Measurements from ENCODE around the gene DPPA2. TPM values are rescaled to one million over a fixed set of nuclear protein-coding genes. Genes with fewer than 3 reads are reported as not detected.

The DPPA2 gene
- total and polyA plus RNA-seq, 9 donors, result 0.15 TPM; not detected in 8

DNA sequence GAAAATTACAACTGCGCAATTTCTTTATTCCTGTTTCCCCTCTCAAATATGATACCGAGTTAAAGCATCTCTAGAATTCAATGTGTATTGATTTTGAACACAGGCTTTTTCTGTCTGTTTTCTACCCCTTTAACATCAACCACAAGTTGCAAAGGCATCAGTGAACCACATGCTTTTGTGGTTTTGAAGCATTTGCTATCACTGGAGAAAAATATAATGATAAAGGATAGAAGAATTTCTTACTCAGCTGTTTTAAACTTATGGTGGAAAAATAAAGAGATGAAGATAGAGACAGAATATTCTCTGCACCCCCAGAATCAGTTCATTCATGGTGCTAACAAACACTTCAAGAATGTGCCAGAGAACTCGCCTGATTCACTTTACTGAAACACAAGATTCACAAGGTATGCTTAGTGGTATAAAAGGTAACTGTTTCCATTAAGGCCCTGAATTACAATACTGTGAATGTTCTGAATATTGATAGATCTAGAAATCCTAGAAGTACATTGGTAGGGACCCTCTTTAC is 30.5 kb upstream of the DPPA2 start:
- DNase-seq, result no peak
- H3K4me1 ChIP-seq (ENCODE audit: control insufficient read depth, insufficient read depth, low read length), result no peaks in the 10 kb centered on the region
- no CpG with 5 or more reads among the region's 3 CpGs for WGBS (ENCODE audit: insufficient coverage)
- H3K27me3 ChIP-seq (ENCODE audit: control insufficient read depth, insufficient read depth, low read length), result no peaks in the 10 kb centered on the region
- H3K27ac ChIP-seq (ENCODE audit: low read length), result no peak overlapping the region
- no peaks in the 10 kb centered on the region for H3K36me3 ChIP-seq (ENCODE audit: control insufficient read depth, insufficient read depth, low read length)
- H3K9me3 ChIP-seq (replicated peaks; ENCODE audit: control insufficient read depth, low read depth, low read length), result no peaks in the 10 kb centered on the region
- H3K4me3 ChIP-seq (ENCODE audit: low read length), result no peak overlapping the region

DNA sequence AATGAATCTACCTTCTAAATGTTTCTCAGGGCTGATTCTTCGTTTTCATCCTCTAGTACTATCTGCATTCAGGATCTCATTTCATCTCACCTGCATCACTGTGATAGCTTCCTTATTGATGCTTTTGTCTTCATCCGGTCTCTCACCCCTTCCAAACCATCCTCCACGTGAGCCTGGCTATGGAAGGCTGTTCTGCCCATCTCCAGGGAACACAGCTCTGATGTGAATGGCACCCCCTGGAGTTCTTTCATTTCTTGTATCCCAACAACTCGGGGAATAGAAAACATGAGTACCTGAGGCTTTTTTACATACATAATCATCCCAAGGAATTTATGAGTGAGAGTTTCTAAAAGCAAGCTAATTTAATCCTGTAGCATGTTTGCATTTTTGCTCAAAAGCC is 29.8 kb upstream of the DPPA2 start:
- Histone ChIP-seq H3K9me3 (replicated peaks; ENCODE audit: control insufficient read depth, low read depth, low read length) (no peaks in the 10 kb centered on the region), H3K27ac (ENCODE audit: low read length) (no peak overlapping the region), H3K4me1 (ENCODE audit: control insufficient read depth, insufficient read depth, low read length) (no peaks in the 10 kb centered on the region), H3K4me3 (ENCODE audit: low read length) (no peak overlapping the region), H3K36me3 (ENCODE audit: control insufficient read depth, insufficient read depth, low read length) (no peaks in the 10 kb centered on the region), H3K27me3 (ENCODE audit: control insufficient read depth, insufficient read depth, low read length) (no peaks in the 10 kb centered on the region)
- WGBS (ENCODE audit: insufficient coverage), result 50% methylated on average over 3 of the region's 4 CpGs
- DNase-seq, result no peak

DNA sequence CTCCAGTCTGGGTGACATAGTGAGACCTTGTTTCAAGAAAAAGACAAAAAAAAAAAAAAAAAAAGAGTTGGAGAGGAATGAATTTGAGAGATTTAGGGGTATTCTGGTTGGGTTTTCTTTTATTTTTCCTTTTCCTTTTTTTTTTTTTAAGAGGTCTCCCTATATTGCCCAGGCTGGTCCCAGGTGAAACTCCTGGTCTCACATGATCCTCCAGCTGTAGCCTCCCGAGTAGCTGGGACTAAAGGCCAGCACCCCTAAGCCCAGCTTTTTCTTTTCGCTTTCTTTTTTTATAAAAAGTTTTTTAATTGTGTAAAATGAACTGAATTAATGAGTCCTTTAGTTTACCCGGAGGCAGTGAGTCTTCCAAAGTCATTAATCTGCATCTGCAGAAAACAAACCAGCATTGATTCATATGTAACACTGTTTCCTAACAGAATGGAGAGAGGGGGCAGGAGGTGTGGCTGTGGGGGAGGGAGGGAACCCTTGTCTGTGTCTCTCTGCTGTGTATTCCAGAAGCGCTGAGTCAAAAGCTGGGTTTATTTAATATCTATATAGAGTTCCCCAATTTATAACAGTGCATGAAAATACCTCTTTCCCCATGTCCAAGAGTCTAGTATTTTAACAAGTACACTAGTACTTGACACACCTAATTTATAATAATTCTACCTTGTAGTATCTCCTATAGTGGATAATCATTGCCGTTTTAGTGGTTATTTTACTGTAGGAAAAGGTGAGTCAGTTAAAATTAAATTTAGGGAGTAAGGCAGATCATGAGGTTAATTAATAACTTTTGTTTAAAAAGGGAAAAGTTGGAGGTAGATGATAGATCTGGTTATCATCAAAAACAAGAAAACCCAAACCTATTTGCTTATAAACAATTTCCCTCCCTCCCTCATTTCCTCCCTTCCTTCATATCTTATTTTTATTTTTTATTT is 23.7 kb upstream of the DPPA2 start:
- Histone ChIP-seq H3K4me1 (ENCODE audit: control insufficient read depth, insufficient read depth, low read length) (no peaks in the 10 kb centered on the region), H3K27me3 (ENCODE audit: control insufficient read depth, insufficient read depth, low read length) (peaks cover 17% of the 10 kb centered on the region), H3K36me3 (ENCODE audit: control insufficient read depth, insufficient read depth, low read length) (no peaks in the 10 kb centered on the region), H3K4me3 (ENCODE audit: low read length) (no peak overlapping the region), H3K27ac (ENCODE audit: low read length) (no peak overlapping the region), H3K9me3 (replicated peaks; ENCODE audit: control insufficient read depth, low read depth, low read length) (no peaks in the 10 kb centered on the region)
- DNase-seq, result no peak
- WGBS (ENCODE audit: insufficient coverage), result no CpG with 5 or more reads among the region's 5 CpGs

DNA sequence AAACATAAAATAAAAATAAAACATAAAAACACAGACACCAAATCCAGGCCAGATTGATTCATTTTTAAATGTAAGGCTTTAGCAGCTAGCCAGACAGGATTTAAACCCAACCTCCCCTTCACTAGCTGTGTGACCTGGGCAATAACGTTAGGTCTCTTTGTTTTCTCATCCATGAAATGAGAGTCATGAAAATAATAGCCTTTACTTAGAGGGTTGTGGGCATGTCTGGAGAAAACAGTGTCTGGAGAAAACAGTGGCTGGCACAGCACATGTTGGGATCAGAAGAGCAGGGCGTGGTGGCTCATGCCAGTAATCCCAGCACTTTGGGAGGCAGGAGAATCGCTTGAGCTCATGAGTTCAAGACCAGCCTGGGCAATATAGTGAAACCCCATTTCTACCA is 22.9 kb upstream of the DPPA2 start:
- no peak for DNase-seq
- no peak overlapping the region for H3K27ac ChIP-seq (ENCODE audit: low read length)
- WGBS (ENCODE audit: insufficient coverage), result 88% methylated on average over 1 of the region's 3 CpGs
- H3K4me3 ChIP-seq (ENCODE audit: low read length), result no peak overlapping the region
- H3K27me3 ChIP-seq (ENCODE audit: control insufficient read depth, insufficient read depth, low read length), result peaks cover 17% of the 10 kb centered on the region
- no peaks in the 10 kb centered on the region for H3K4me1 ChIP-seq (ENCODE audit: control insufficient read depth, insufficient read depth, low read length)
- no peaks in the 10 kb centered on the region for H3K9me3 ChIP-seq (replicated peaks; ENCODE audit: control insufficient read depth, low read depth, low read length)
- no peaks in the 10 kb centered on the region for H3K36me3 ChIP-seq (ENCODE audit: control insufficient read depth, insufficient read depth, low read length)

DNA sequence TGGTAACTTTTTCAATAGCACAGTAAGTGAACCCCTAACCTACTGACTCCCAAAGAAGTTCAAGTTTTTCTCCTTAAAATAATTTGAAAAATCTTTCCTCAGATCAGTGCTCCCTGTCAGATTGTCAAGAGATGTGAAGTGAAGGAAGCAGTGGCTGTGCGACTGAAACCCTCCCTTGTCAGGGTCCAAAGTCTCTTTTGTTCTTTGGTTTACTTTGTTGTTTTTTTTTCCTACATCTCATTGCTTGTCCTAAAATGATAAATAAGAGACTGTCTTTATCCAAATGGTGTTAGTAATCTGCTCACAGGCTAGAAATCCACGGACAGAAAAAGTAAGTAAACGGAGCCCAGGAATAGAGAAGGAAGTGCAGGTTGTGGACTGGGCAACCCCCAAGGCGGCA is 22.0 kb upstream of the DPPA2 start:
- no peak for DNase-seq
- H3K4me1 ChIP-seq (ENCODE audit: control insufficient read depth, insufficient read depth, low read length), result no peaks in the 10 kb centered on the region
- no peak overlapping the region for H3K4me3 ChIP-seq (ENCODE audit: low read length)
- H3K27ac ChIP-seq (ENCODE audit: low read length), result no peak overlapping the region
- no peaks in the 10 kb centered on the region for H3K9me3 ChIP-seq (replicated peaks; ENCODE audit: control insufficient read depth, low read depth, low read length)
- 31% methylated on average over 2 of the region's 4 CpGs for WGBS (ENCODE audit: insufficient coverage)
- no peaks in the 10 kb centered on the region for H3K36me3 ChIP-seq (ENCODE audit: control insufficient read depth, insufficient read depth, low read length)
- peaks cover 17% of the 10 kb centered on the region for H3K27me3 ChIP-seq (ENCODE audit: control insufficient read depth, insufficient read depth, low read length)

DNA sequence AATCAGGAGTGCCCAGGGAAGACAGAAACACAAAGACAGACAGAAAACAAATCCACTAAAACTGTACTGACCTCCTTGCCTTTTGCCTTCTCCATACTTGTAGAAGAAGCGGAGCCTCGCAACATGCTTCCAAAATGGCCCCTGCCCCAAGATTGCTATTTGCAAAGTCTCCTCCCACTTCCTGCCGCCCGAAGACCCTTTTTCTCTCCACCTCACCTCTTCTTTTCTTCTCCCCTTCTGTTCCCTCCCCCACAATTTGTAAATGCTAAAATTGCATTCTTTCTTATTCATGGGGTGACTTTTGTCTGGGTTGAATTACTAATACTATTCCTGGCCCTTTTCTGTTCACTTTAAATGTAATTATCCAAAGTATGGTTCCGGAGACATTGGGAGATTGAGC is 21.1 kb upstream of the DPPA2 start, which contains the start of gene DPPA4:
TSS of gene DPPA4 (minus strand) at position 154 of the 400 bp plus-strand sequence. CDS start at position 125, 29 bp downstream.
- no peak for DNase-seq
- Histone ChIP-seq H3K4me1 (ENCODE audit: control insufficient read depth, insufficient read depth, low read length) (no peaks in the 10 kb centered on the region), H3K4me3 (ENCODE audit: low read length) (peak within 1 kb of the TSS; percentile 18), H3K27me3 (ENCODE audit: control insufficient read depth, insufficient read depth, low read length) (peaks cover 17% of the 10 kb centered on the region), H3K9me3 (replicated peaks; ENCODE audit: control insufficient read depth, low read depth, low read length) (no peaks in the 10 kb centered on the region), H3K36me3 (ENCODE audit: control insufficient read depth, insufficient read depth, low read length) (no peaks in the 10 kb centered on the region), H3K27ac (ENCODE audit: low read length) (no peak within 1 kb of the TSS)
- 79% methylated on average over 2 of the region's 5 CpGs for WGBS (ENCODE audit: insufficient coverage)

DNA sequence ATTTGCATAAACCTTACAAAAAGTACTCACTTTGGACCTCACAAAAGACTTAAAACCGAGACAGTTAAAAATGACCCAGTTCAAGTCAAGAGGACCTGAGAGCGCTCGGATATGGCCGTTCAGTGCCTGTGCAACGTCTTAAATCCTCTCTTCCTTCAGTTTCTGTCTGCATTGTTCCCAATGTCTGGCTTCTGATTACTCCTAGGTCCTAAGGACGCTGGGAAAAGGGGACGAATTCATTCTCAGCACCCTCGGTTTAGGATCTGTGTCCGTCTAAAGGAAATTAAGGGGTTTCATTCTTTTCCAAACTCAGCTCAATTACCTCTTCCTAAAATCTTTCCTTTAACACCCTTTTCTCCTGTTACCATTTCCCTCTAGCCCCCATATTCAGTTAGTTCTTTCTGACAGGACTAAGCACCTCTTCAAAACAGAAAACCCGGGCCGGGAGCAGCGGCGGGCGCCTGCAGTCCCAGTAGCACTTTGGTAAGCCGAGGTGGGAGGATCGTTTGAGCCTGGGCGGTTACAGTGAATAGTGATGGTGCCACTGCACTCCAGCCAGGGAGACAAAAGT is 20.1 kb upstream of the DPPA2 start:
- peak; percentile 65 for DNase-seq
- peaks cover 17% of the 10 kb centered on the region for H3K27me3 ChIP-seq (ENCODE audit: control insufficient read depth, insufficient read depth, low read length)

DNA sequence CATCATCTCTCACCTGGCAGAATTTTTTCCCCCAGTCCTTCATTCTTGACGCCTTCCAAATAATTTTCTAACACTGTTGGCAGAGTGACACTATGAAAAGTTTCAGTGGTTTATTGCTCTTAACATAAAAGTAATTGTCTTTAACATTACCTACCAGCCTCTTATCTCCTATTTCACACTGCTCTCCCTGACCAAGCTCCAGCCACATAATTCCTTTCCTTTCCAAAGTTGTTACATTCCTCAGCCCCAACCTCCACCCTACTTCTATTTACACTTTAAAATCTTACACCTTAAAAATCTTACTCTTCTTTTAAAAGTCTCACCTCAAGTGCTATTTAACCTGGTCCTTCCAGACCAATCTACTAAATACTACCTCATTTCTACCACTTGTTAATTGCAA is 18.3 kb upstream of the DPPA2 start:
- H3K36me3 ChIP-seq (ENCODE audit: control insufficient read depth, insufficient read depth, low read length), result no peaks in the 10 kb centered on the region
- H3K4me3 ChIP-seq (ENCODE audit: low read length), result no peak overlapping the region
- peaks cover 17% of the 10 kb centered on the region for H3K27me3 ChIP-seq (ENCODE audit: control insufficient read depth, insufficient read depth, low read length)
- H3K27ac ChIP-seq (ENCODE audit: low read length), result no peak overlapping the region
- no peaks in the 10 kb centered on the region for H3K9me3 ChIP-seq (replicated peaks; ENCODE audit: control insufficient read depth, low read depth, low read length)
- H3K4me1 ChIP-seq (ENCODE audit: control insufficient read depth, insufficient read depth, low read length), result no peaks in the 10 kb centered on the region
- WGBS (ENCODE audit: insufficient coverage), result no CpG with 5 or more reads among the region's 1 CpG
- DNase-seq, result no peak

More for the DNA sequence above, 20.1 kb upstream of the DPPA2 start:
- no peaks in the 10 kb centered on the region for H3K9me3 ChIP-seq (replicated peaks; ENCODE audit: control insufficient read depth, low read depth, low read length)
- 6% methylated on average over 7 of the region's 17 CpGs for WGBS (ENCODE audit: insufficient coverage)
- no peaks in the 10 kb centered on the region for H3K4me1 ChIP-seq (ENCODE audit: control insufficient read depth, insufficient read depth, low read length)
- no peak overlapping the region for H3K27ac ChIP-seq (ENCODE audit: low read length)
- peak overlapping the region; percentile 18 for H3K4me3 ChIP-seq (ENCODE audit: low read length)
- H3K36me3 ChIP-seq (ENCODE audit: control insufficient read depth, insufficient read depth, low read length), result no peaks in the 10 kb centered on the region

DNA sequence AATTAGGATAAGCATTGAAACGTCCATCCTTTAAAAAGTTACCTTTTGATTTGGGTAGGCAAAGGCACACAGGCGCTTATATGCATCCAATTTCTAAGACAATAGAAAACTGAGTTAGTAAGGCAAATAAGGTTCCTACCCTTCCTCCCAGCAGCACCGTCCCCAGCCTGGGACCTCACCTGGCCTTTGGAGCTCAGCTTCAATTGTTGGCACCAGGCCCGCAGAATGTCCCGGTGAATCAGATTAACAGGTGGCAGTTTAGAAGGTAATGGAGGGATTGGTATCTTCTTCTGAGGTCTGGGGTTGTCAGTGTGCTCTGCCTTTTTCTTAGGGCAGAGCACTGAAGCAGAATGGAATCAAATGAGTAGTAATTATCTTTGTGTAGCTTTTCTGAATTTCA is 15.4 kb upstream of the DPPA2 start:
- no peak overlapping the region for H3K4me3 ChIP-seq (ENCODE audit: low read length)
- peaks cover 11% of the 10 kb centered on the region for H3K27me3 ChIP-seq (ENCODE audit: control insufficient read depth, insufficient read depth, low read length)
- no peaks in the 10 kb centered on the region for H3K4me1 ChIP-seq (ENCODE audit: control insufficient read depth, insufficient read depth, low read length)
- 79% methylated on average over 2 of the region's 5 CpGs for WGBS (ENCODE audit: insufficient coverage)
- no peaks in the 10 kb centered on the region for H3K36me3 ChIP-seq (ENCODE audit: control insufficient read depth, insufficient read depth, low read length)
- no peak for DNase-seq
- no peaks in the 10 kb centered on the region for H3K9me3 ChIP-seq (replicated peaks; ENCODE audit: control insufficient read depth, low read depth, low read length)
- no peak overlapping the region for H3K27ac ChIP-seq (ENCODE audit: low read length)

DNA sequence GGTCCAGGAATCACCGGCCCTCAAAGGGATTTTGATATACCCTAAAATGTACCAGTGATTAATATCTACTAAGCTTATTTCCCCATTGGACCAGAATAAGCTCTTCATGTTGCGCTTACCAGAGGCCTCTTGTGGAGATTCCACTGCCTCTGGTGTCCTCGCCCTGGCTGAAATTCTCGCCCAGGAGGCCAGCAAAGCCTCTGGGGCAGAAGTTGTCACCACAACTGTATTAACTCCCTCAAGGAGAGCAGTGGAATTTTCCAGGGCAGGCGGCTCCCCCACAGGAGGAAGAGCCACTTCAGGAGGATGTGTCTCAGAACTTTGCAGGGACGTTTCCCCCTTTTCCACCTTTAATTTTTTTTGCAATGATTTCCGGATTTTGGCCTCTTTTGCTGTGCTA is 14.1 kb upstream of the DPPA2 start:
- WGBS (ENCODE audit: insufficient coverage), result 90% methylated on average over 3 of the region's 7 CpGs
- H3K4me3 ChIP-seq (ENCODE audit: low read length), result no peak overlapping the region

More for the DNA sequence above, 14.1 kb upstream of the DPPA2 start:
- no peak for DNase-seq
- no peaks in the 10 kb centered on the region for H3K36me3 ChIP-seq (ENCODE audit: control insufficient read depth, insufficient read depth, low read length)
- no peaks in the 10 kb centered on the region for H3K4me1 ChIP-seq (ENCODE audit: control insufficient read depth, insufficient read depth, low read length)
- no peaks in the 10 kb centered on the region for H3K9me3 ChIP-seq (replicated peaks; ENCODE audit: control insufficient read depth, low read depth, low read length)
- H3K27ac ChIP-seq (ENCODE audit: low read length), result no peak overlapping the region
- peaks cover 2% of the 10 kb centered on the region for H3K27me3 ChIP-seq (ENCODE audit: control insufficient read depth, insufficient read depth, low read length)

Data from muscle of leg (tissue), 11 donors.